Ureter (tissue), 1 donor: ENCODE data around the gene MGLL. TPM values are rescaled to one million over a fixed set of nuclear protein-coding genes. Genes with fewer than 3 reads are reported as not detected.

Experiments used
- DNase-seq: peaks from one replicate; pipeline ENCODE4 v3.0.0-alpha.2; 2020; ENCODE audit warnings: low spot score
- total RNA-seq: library from RNA; stranded (reverse); gene quantifications from one replicate; pipeline ENCODE4 v1.2.4, GENCODE V29; 2023
- donor health status: DM: yes; HTN: yes; CAD: no.

Gene MGLL
- total RNA-seq, 1 donor from 2014 or later = 75.1 TPM

GRCh38 chr3:127676456-127676855 lies 145.9 kb downstream of the MGLL start:
- DNase-seq = peak; percentile 37

GRCh38 chr3:127675651-127676391 lies 146.5 kb downstream of the MGLL start:
- peak; percentile 39 for DNase-seq

GRCh38 chr3:127674790-127675189 lies 147.5 kb downstream of the MGLL start:
- DNase-seq = peak; percentile 35

GRCh38 chr3:127674101-127674721 lies 148.1 kb downstream of the MGLL start:
- DNase-seq = peak; percentile 45

- peak; percentile 56 for DNase-seq
These were observed 148.9 kb downstream of the MGLL start for GRCh38 chr3:127673191-127674100.

- DNase-seq = peak; percentile 87
These were observed 149.7 kb downstream of the MGLL start, which contains the start of gene ABTB1 for GRCh38 chr3:127672429-127673190. Gene ABTB1, plus strand, starts transcription at chr3:127672952. Its CDS starts 74 bp downstream, at chr3:127673026.

- DNase-seq = peak; percentile 58
These were observed 150.5 kb downstream of the MGLL start for GRCh38 chr3:127671523-127672428.

- DNase-seq = peak; percentile 43
These were observed 151.4 kb downstream of the MGLL start for GRCh38 chr3:127670761-127671522.

GRCh38 chr3:127670229-127670559 lies 152.1 kb downstream of the MGLL start:
- DNase-seq = peak; percentile 39

- peak; percentile 30 for DNase-seq
These were observed 152.6 kb downstream of the MGLL start for GRCh38 chr3:127669541-127670228.

GRCh38 chr3:127668906-127669305 lies 153.4 kb downstream of the MGLL start:
- peak; percentile 24 for DNase-seq

GRCh38 chr3:127667119-127667681 lies 155.1 kb downstream of the MGLL start:
- no peak for DNase-seq

- no peak for DNase-seq
These were observed 155.6 kb downstream of the MGLL start for GRCh38 chr3:127666676-127667075.

GRCh38 chr3:127665586-127665985 lies 156.7 kb downstream of the MGLL start:
- peak; percentile 23 for DNase-seq

GRCh38 chr3:127665165-127665564 lies 157.2 kb downstream of the MGLL start:
- DNase-seq = no peak

GRCh38 chr3:127663151-127663550 lies 159.2 kb downstream of the MGLL start:
- peak; percentile 25 for DNase-seq

GRCh38 chr3:127662001-127662469 lies 160.3 kb downstream of the MGLL start:
- peak; percentile 23 for DNase-seq

- DNase-seq = no peak
These were observed 160.7 kb downstream of the MGLL start for GRCh38 chr3:127661600-127661999.
